Uterus (tissue), 2 donors: ENCODE measurements around the gene ARFGEF3.

Source experiments
- POLR2A ChIP-seq, 2 donors: fragments of 450-650 bp; IDR thresholded peaks; one replicate each; pipeline ENCODE4 v1.6.1; 2016; ENCODE audit warnings: antibody characterized with exemption in 2 of 2, mild to moderate bottlenecking in 1 of 2, moderate library complexity in 1 of 2
- TF ChIP-seq, protein P1 (sequence below), 4 experiments: fragments of 200-600 bp in 2 of 4; fragments of 450-650 bp in 2 of 4; sonication (generic) in 2 of 4; IDR thresholded peaks; one replicate each; pipeline ENCODE4 v1.5.1; 2016 to 2019; ENCODE audit warnings: antibody characterized with exemption in 4 of 4, mild to moderate bottlenecking in 2 of 4, moderate library complexity in 1 of 4

DNA sequence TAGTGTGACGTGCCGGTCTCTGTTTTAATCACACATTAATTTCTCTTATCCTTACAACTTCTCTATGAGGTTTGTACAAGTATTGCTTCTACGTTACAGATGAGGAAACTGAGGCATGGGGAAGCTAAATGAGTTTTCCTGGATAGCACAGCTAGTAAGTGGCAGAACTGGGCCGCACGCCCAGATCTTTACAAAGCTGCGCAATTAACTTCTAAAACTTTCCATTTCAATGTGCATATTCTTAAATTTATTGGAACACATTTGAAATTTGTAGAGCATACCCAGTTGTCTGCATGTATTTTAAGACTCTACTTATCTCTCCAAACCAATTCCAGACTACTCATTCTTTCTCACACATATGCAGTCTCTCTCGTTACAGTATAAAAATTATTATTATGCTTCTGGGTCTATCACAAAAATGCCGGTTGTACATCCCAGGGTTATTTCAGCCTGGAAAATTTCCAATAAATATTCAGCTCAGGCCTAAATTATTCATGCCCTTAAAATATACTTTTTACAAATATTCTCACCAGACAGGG, 44.3 kb upstream of the ARFGEF3 start:
- TF ChIP-seq, protein P1, sequence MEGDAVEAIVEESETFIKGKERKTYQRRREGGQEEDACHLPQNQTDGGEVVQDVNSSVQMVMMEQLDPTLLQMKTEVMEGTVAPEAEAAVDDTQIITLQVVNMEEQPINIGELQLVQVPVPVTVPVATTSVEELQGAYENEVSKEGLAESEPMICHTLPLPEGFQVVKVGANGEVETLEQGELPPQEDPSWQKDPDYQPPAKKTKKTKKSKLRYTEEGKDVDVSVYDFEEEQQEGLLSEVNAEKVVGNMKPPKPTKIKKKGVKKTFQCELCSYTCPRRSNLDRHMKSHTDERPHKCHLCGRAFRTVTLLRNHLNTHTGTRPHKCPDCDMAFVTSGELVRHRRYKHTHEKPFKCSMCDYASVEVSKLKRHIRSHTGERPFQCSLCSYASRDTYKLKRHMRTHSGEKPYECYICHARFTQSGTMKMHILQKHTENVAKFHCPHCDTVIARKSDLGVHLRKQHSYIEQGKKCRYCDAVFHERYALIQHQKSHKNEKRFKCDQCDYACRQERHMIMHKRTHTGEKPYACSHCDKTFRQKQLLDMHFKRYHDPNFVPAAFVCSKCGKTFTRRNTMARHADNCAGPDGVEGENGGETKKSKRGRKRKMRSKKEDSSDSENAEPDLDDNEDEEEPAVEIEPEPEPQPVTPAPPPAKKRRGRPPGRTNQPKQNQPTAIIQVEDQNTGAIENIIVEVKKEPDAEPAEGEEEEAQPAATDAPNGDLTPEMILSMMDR (IDR thresholded peaks at IDR 0.05), result no peak
- no peak for TF ChIP-seq POLR2A (IDR thresholded peaks at IDR 0.05)
